ENCODE measurements around the gene CNR2. TPM values are rescaled to one million over a fixed set of nuclear protein-coding genes. Genes with fewer than 3 reads are reported as not detected.
"Not testable (repeated sequence)": the region's sequence is repeated elsewhere in the genome, so short reads cannot be mapped to it uniquely, and the experiment has no call there.

The CNR2 gene
- total and polyA plus RNA-seq, 2 donors from 2014 or later: 0.57 TPM; not detected in 1

DNA sequence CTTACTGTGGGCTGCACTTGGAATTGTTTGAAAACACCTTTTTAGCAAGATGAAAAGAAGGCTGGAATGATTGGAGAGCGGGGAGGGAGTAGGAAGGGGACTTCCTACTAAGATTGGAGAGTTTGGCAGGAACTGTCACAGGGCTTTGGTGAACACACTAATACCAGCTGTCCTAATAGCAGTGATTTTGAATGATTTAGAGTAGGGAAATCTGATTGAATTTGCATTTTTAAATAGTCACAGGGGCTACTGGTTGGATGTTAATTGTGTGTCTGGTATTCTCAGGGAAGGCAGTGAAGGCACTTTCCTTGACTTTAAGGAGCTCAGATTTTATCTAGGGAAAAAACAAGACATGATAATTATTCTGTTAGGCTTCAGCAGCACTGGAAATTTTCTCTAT, 85.4 kb downstream of the CNR2 start:
- H3K4me1 ChIP-seq (ENCODE audit: control insufficient read depth in 2 of 3, insufficient read depth in 2 of 3, low read depth in 1 of 3, low read length in 3 of 3): peaks cover 0 to 3% (median 0%) of the 10 kb centered on the region in 3 donors
- intact Hi-C loops (cut with DNase I): no loop called here
- H3K9ac ChIP-seq (ENCODE audit: low read length in 3 of 3): no peak overlapping the region
- TF ChIP-seq, protein P1, sequence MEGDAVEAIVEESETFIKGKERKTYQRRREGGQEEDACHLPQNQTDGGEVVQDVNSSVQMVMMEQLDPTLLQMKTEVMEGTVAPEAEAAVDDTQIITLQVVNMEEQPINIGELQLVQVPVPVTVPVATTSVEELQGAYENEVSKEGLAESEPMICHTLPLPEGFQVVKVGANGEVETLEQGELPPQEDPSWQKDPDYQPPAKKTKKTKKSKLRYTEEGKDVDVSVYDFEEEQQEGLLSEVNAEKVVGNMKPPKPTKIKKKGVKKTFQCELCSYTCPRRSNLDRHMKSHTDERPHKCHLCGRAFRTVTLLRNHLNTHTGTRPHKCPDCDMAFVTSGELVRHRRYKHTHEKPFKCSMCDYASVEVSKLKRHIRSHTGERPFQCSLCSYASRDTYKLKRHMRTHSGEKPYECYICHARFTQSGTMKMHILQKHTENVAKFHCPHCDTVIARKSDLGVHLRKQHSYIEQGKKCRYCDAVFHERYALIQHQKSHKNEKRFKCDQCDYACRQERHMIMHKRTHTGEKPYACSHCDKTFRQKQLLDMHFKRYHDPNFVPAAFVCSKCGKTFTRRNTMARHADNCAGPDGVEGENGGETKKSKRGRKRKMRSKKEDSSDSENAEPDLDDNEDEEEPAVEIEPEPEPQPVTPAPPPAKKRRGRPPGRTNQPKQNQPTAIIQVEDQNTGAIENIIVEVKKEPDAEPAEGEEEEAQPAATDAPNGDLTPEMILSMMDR (IDR thresholded peaks at IDR 0.05; ENCODE audit: borderline replicate concordance, extremely low read depth, insufficient read depth): no peak
- no peaks in the 10 kb centered on the region for H3K9me3 ChIP-seq (ENCODE audit: control insufficient read depth in 2 of 3, insufficient read depth in 1 of 3, low read length in 3 of 3)
- H3K27me3 ChIP-seq (ENCODE audit: control insufficient read depth, insufficient read depth, low read length): no peaks in the 10 kb centered on the region
- no peak for FAIRE-seq
- H3K27ac ChIP-seq (ENCODE audit: low read depth in 2 of 2, low read length in 2 of 2): no peak overlapping the region
- no peak overlapping the region for H3K4me3 ChIP-seq (ENCODE audit: low read length in 3 of 3)
- no peak for DNase-seq
- H3K36me3 ChIP-seq (ENCODE audit: control insufficient read depth in 2 of 3, insufficient read depth in 3 of 3, low read length in 3 of 3): no peaks in the 10 kb centered on the region

DNA sequence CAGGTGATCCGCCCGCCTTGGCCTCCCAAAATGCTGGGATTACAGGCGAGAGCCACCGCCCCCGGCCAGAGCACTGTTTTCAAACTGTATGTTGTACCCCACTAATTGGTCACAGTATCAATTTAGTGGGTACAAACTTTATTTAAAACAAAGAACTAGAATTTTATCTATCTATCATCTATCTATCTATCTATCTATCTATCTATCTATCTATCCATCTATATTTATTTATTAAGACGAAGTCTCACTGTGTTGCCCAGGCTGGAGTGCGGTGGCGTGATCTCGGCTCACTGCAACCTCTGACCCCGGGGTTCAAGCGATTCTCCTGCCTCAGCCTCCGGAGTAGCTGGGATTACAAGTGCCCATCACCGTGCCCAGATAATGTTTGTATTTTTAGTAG, 86.6 kb downstream of the CNR2 start:
- H3K27ac ChIP-seq (ENCODE audit: low read depth in 2 of 2, low read length in 2 of 2); H3K36me3 ChIP-seq (ENCODE audit: control insufficient read depth in 2 of 3, insufficient read depth in 3 of 3, low read length in 3 of 3); H3K4me1 ChIP-seq (ENCODE audit: control insufficient read depth in 2 of 3, insufficient read depth in 2 of 3, low read depth in 1 of 3, low read length in 3 of 3); FAIRE-seq; intact Hi-C loops (cut with DNase I); H3K27me3 ChIP-seq (ENCODE audit: control insufficient read depth, insufficient read depth, low read length); DNase-seq; H3K9ac ChIP-seq (ENCODE audit: low read length in 3 of 3); H3K9me3 ChIP-seq (ENCODE audit: control insufficient read depth in 2 of 3, insufficient read depth in 1 of 3, low read length in 3 of 3); H3K4me3 ChIP-seq (ENCODE audit: low read length in 3 of 3): not testable (repeated sequence)

DNA sequence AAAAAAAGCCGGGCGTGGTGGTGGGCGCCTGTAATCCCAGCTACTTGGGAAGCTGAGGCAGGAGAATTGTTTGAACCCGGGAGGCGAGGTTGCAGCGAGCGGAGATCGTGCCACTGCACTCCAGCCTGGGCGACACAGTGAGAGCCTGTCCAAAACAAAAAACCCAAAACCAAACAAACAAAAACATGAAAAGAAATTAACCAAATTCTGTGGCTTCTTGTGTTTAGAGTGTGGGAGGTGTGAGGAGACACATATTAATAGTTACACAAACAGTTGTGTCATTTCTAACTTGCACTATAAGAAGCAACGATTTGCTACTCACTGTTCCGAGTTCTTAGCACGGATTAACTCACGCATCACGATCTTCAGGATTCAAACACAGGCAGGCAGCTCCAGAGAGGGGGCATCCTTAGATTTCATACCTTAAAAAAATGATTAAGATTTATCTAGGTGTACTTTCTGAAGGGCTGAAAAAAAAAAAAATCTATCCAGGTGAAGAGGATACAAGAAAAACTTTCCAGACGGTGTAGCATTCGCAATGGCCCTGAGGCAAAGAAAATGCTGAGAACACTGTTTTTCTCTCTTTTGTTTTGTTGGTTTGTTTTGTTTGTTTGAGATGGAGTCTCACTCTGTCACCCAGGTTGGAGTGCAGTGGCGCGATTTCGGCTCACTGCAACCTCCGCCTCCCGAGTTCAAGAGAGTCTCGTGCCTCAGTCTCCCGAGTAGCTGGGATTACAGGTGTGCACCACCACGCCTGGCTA, 87.2 kb downstream of the CNR2 start:
- peak overlapping the region in 1 of 2 donors; percentile 69 for H3K27ac ChIP-seq (ENCODE audit: low read depth in 2 of 2, low read length in 2 of 2)
- FAIRE-seq: no peak
- peaks cover 0 to 3% (median 0%) of the 10 kb centered on the region in 3 donors for H3K4me1 ChIP-seq (ENCODE audit: control insufficient read depth in 2 of 3, insufficient read depth in 2 of 3, low read depth in 1 of 3, low read length in 3 of 3)
- no peaks in the 10 kb centered on the region for H3K36me3 ChIP-seq (ENCODE audit: control insufficient read depth in 2 of 3, insufficient read depth in 3 of 3, low read length in 3 of 3)
- H3K27me3 ChIP-seq (ENCODE audit: control insufficient read depth, insufficient read depth, low read length): no peaks in the 10 kb centered on the region
- H3K4me3 ChIP-seq (ENCODE audit: low read length in 3 of 3): peak overlapping the region; percentile 70 to 96 (median 89)
- peak overlapping the region in 1 of 3 donors; percentile 99 for H3K9ac ChIP-seq (ENCODE audit: low read length in 3 of 3)
- TF ChIP-seq, protein P1 (IDR thresholded peaks at IDR 0.05; ENCODE audit: borderline replicate concordance, extremely low read depth, insufficient read depth): no peak
- DNase-seq: peak in 2 of 5 donors; percentile 14
- intact Hi-C loops (cut with DNase I): no loop called here
- H3K9me3 ChIP-seq (ENCODE audit: control insufficient read depth in 2 of 3, insufficient read depth in 1 of 3, low read length in 3 of 3): no peaks in the 10 kb centered on the region

DNA sequence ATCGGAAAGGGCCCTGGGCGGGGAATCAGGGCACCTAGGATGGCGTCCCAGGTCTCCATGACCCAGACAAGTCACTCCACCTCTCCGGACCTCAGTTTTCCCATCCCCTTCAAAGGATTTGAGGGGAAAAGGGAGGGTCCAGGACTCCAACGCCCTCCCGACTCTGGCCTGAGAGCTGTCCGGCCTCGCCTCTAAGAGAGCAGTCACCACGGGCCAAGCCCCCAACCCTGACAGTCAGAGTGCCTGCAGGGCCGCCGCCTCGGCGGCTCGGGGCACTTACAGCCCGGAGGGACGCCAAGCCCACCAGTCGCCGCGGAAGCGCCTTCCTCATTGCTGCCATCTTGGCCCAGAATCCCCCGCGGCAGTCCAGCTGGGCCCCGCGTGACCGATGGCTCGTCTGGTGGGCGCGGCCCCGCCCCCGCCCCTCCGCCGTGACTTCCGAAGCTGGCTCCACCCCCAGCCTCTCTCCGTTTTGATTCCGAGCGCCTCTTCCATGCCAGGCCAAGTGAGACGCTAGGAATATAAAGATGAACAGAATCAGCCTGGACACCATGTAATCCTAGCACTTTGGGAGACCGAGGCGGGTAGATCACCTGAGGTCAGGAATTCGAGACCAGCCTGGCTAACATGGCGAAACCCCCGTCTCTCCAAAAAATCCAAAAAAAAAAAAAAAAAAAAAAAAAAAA, 87.9 kb downstream of the CNR2 start, which contains the start of gene HMGCL:
Gene HMGCL, minus strand, starts transcription at position 354 of the 686 bp plus-strand sequence. Its CDS starts 14 bp downstream, at position 340.
- peak within 1 kb of the TSS; percentile 69 to 89 for H3K27ac ChIP-seq (ENCODE audit: low read depth in 2 of 2, low read length in 2 of 2)
- peaks cover 0 to 3% (median 0%) of the 10 kb centered on the region in 3 donors for H3K4me1 ChIP-seq (ENCODE audit: control insufficient read depth in 2 of 3, insufficient read depth in 2 of 3, low read depth in 1 of 3, low read length in 3 of 3)
- no peaks in the 10 kb centered on the region for H3K27me3 ChIP-seq (ENCODE audit: control insufficient read depth, insufficient read depth, low read length)
- FAIRE-seq (no peak), DNase-seq (peak; percentile 95 to 98 (median 96))
- peaks cover 0 to 3% (median 0%) of the 10 kb centered on the region in 3 donors for H3K36me3 ChIP-seq (ENCODE audit: control insufficient read depth in 2 of 3, insufficient read depth in 3 of 3, low read length in 3 of 3)
- TF ChIP-seq, protein P1 (IDR thresholded peaks at IDR 0.05; ENCODE audit: borderline replicate concordance, extremely low read depth, insufficient read depth): peak; percentile 14
- peak within 1 kb of the TSS; percentile 70 to 96 (median 89) for H3K4me3 ChIP-seq (ENCODE audit: low read length in 3 of 3)
- no peaks in the 10 kb centered on the region for H3K9me3 ChIP-seq (ENCODE audit: control insufficient read depth in 2 of 3, insufficient read depth in 1 of 3, low read length in 3 of 3)
- peak within 1 kb of the TSS; percentile 72 to 99 (median 75) for H3K9ac ChIP-seq (ENCODE audit: low read length in 3 of 3)
- intact Hi-C loops (cut with DNase I): no loop called here

Data from kidney (tissue), 14 donors.